Medulla oblongata (tissue), 1 donor: ENCODE measurements around the gene AUTS2.

Experiments
- DNase-seq: peaks from one replicate; pipeline ENCODE4 v3.0.0-alpha.2; 2015; ENCODE audit errors: extremely low spot score

The AUTS2 gene

DNA sequence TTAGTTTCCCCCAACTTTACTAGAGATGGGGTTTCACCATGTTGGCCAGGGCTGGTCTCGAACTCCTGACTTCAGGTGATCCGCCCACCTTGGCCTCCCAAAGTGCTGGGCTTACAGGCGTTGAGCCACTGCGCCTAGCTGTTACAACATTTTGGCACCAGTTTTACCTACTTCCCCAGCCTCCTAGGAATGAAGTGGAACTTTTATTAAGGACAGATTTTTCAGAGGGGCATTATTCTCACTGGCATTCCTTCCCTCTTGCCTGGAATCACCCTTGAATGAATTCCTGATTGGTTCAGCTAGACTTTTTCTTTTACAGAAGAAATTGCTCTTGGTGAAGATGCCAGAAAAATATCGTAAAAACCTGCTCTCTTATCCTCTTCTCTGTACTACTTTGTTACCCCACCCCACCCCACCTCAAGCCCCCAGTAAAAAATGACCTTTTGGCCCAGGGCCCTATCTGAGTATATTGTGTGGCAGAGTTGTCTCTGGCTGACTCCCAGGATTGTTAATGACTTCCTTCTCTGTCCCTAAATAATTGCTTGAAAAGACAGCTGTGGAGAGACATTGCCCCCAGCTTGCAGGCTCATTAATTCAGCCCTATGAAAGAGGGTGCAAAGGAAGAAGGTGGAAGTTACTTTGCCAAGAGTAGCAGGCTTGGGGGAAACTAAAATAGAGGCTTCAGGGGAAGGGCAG, 189.6 kb downstream of the AUTS2 start:
- DNase-seq: peak; percentile 27

DNA sequence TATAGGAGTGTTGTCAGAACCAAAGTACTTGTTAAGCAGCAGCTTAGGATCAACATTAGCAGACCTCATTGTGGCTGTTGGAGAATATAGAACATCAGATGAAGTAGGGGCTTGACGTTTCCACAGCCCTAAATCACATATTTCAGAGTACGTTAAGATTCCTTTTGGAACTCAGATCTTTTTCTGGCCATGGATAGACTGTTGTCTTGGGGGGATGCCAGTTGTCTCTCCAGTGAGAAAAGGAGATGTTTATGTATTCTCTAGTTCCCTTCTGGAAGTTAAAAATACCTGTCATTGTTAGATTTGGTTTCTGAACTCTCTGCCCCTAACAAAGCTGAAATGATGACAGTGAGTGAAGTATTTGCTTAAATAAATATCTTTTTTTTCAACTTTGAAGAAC, 191.3 kb downstream of the AUTS2 start:
- DNase-seq: no peak

DNA sequence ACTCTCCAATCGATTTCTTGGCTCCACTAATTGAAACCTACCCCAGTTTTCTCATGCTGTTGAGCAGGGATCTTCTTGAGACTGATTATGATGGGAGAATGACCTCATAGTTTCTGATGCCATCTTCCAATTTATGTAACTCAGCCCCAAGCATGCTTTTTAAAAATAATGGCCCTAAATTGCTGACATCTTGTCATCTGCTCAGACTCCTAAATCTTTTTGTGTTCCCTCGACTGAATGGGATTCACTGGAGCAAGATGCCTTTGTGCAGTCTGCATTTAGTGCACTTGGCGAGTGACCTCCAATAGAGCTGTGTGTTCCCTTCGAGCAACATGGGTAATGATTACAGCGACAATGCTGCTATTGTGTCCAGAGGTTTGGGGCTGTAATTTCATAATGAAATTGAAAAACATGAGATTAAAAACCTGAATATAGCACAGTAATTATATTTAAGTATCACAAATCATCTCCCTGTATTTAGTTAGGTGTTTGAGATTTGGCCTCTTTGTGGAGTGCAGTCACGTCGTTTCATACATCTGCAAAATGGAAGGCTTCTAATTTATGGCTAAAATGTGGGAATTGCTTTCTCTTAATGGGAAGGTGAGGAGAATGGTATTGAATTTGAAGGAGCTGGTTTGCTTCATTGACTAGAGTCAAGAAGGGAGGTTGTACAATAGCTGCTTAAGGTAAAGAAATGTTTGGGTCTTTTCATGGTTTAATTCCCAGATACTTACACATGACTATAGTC, 192.9 kb downstream of the AUTS2 start:
- peak; percentile 60 for DNase-seq

DNA sequence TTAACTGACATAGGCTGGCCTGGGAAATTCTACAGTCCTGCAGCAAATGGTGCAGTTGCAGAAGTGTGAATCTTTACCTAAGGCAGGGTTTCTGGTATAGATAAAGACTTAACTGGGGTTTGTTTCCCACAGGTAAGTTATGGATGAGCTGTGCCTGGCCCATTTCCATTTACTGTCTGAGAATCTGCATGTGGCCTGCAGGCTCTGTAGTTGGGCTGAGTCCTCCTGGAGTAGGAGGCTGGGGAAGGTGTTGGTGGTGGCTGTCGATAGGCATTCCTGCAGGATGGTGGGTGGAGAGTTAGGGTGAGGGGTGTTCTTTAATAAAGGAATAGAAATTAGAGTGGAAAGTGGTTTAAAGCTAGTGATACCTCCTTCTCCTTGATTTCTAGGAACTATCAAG, 193.5 kb downstream of the AUTS2 start:
- DNase-seq: no peak

DNA sequence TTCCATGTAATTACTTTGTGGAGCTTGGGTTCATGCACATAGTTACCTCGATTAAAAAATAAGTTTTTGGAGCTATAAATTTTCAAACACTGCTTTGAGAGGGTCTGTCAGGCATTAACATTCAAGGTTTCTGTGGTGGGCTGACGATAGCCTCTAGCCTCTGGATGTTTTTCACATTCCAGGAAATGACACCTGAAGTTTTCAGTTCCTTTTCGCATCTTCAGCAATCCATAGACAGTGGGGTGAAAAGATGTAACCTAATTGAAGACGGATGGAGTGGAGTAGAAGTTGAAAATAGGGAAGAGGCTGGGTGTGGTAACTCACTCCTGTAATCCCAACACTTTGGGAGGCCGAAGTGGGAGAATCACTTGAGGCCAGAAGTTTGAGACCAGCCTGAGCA, 197.7 kb downstream of the AUTS2 start:
- no peak for DNase-seq

DNA sequence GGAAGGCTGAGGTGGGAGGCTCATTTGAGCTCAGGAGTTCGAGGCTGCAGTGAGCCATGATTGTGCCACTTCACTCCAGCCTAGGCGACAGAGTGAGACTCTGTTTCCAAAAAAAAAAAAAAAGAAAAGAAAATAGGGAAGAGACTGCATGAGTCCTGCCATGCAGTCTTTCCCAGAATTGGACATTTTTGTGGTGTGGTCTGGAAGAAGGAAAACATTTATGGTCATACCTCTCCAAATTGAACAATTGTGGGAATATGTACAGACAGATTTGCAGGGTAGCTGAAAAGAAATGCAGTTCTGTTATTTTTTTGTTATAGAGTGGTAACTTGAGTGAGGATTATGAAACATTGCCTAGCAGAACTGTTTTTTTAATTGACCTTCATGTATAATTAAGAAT, 198.1 kb downstream of the AUTS2 start:
- no peak for DNase-seq

DNA sequence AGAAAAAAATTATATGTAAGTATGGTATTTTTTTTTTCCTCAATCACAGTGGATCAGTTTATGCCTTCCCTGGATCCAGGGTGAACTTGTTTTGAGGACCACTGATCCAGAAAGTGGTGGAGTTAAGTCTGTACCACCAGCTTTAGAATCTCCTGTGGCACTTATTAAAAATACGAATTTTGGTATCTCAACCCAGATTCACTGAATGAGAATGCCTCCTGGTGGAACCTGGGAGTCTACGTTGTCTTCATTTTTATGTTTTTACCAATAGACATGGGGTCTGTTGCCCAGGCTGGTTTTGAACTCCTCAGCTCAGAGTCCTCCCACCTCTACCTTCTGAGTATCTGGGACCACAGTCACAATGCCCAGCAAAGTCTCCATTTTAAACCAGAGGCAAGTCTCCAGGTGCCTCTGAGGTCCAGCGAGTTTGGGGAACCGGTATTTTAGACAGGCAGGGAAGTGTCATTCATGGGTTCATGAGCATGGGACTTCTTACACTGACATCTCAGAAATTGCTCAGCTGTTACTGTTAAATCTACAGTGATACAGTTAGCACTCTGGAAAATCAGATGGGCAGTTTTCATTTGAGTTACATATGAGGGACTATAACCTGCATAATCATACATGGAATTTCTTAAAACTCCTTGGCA, 200.9 kb downstream of the AUTS2 start:
- DNase-seq: no peak

DNA sequence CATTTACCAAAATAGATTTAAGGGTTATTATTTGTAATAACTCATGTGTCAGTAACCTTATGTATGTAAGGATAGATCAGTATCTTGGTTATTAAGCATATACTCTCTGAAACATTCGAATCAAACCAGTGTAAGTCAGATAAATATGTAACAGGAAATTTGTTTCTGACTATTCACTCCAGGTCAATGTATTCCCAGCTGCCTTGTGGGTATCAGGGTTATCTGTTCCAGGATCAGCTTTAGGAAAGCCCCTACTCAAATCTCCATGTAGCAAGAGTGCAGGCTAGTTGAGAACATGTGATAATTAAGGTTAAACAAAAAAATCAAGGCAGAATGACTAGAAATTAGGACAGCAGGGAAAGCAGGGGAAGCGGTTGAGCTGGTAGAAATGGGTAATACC, 201.7 kb downstream of the AUTS2 start:
- no peak for DNase-seq

DNA sequence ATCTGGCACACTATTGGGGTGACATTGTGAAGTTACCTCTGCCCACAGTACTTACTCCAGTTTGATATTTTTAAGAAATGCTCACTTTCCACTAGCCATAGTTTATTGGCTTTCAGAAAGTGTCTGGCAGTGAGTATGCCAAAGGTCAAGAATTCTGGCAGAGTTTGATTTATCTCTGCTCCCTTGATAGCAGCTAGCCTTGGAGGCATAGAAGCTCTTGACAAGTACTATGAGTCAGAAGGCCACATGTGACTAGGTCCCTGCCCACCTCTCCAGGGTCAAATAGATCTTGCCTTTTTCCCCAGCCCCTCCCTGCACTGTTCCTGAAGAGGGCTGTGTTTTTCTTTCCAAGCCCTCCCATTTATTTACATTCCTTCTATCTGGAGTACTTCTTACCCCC, 202.2 kb downstream of the AUTS2 start:
- no peak for DNase-seq

DNA sequence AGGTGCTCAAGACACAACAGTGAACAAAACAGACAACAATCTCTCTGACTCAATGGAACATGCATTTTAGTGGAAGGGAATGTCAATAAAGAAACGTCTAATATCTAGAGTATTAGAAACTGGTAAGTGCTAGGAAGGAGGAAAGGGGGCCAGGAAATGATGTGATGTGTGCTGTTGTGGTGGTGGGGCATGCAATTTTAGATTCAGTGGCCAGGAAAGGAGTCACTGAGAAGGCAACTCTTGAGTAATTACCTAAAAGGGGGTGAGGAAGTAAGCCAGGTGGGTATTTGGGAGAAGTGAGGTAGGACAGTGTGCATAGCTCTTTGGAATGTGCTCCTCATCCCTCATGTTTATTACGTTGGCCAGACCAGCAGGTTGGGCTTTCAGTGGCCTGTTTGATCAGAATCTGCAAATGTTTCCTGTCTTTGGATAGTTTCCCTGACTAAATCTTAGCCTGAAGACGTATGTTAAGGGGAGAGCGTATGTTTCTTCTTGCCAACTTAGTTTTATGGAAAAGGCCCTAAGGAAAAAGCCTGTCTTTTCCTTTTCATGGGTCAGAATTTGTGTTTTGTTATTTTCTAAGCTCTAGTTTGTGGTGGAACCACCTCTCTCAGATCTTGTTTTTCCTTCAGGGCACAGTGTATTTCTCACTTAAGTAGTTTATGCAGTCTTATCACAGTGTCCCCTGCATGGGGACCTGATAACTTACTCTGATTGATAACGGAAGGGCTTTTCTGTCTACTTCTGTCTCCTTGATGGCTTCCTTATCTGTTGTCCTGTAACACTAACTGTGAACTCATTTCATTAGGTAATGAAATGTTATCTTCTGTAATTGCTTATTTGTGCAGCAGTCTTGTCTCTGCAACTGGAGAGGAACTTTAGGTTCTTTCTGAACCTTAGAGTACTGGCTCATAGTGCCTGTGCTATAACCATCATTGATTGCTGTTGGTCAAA, 203.7 kb downstream of the AUTS2 start:
- DNase-seq: no peak

DNA sequence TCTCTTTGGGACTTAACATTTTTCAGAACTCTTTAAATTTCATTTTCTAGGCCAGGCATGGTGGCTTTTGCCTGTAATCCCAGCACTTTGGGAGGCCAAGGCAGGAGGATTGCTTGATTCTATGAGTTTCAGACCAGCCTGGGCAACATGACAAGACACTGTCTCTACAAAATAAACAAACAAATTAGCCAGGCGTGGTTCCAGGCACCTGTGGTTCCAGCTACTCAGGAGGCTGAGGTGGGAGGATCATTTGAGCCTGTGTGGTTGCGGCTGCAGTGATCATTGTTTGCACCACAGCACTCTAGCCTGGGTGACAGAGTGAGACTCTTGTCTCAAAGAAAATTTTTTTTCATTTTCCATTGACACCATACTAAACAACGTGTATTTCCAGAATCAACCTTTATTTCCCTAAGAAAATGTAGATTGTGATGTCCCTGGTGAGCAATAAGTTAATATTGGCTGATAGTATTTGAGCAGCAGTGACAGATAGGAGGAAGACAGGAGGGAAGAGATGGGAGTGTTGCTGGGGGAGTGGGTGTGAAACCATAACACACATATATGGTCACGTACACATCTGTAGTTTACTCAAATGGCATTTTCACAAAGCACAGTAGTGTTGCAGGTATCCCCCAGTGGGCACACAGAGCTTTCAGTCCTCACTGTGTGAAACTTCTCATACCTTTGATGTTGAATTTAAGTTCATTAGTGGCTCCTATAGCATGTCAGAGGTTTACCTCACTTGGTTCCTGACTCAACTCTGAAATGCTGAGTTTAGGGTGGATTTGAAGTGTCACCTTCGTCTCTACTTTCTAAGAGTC, 205.6 kb downstream of the AUTS2 start:
- no peak for DNase-seq

DNA sequence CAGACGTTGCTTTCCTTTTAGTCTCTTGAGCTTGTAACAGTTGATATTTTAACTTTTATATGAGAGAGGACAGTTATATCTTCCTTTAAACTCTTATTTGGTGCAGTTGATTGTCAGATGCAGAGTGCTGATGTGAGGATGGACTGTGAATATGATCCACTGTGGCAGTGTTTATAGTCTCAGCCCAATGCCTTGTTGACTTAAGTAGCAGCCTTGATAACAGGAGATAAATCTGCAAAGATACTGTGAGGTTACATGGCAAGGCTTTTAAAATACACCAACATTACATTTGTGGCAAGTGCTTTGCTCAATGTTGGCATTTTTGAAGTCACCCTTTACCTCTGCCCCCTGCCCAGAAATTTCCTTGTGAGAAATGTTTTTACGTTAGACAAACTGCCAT, 206.7 kb downstream of the AUTS2 start:
- DNase-seq: no peak

DNA sequence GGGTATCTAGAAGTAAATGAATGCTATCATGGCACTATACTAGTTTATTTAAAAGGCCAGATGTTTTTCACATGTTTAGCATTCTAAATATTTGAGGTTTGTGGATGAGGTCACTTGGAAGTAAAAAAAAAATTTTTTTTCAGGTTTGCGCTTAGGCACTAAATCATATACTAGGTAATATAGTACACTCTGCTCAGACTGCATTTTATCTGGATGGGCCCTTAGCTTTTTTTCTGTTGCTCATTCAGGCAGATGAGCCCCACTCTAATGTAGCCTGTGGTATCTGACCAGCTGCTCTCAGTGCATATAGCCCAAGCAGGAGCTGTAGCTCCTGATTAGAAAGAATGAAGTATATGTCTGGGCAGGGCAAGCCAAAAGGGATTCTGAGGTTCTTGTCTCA, 210.1 kb downstream of the AUTS2 start:
- DNase-seq: no peak

DNA sequence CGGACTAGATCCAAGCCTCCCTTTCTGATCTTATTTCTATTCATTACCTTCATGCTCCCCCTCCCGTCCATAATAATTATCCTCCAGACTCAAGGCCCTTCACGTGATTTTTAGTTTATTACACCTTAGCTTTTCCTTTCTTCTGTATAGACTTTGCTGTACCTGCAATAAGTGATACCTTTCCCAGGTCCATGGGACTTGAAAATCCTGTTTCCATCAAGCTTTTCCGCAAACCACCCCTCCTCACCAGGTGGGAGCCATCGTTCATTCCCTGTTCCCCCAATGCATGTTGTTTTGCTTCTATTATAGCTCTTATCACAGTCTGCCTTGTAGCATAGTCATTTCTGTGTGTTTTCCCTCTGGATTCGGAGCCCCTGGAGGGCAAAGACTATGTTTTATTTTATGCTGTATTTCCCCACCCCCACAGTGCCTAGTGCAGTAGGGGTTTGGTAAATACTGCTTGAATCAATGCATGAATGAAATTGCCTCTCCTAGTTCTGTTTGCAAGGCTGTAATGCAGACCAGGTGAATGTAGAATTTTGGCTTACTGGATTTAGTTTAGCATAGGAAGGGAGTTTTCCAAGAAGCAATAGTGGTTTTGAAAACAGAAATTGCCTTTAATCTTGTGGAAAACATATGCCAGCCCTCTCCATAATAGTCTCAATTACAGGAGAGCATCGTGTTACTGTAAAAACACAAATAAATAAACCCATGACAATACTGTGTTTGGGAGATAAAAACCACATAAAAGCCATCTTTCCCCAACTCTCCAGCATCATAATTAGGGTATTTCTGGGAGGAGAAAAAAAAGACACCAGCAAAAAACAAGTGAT, 213.4 kb downstream of the AUTS2 start:
- DNase-seq: no peak

DNA sequence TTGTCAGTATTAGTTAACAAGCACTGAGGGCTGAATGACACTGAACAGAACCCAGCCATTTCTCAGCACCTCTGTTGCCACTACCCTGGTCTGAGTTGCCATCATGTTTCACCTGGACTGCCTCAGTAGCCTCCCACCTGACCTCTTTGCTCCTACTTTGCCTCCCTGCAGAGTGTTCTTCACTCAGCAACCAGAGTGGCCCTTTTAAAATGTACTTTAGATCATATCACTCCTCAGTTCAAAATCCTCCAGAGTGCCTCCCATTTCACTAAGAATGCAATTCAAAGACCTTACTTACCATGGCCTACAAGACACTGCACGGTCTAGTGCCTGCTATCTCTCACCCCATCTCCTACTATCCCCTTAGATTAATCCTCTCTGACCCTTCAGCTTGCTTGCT, 214.5 kb downstream of the AUTS2 start:
- no peak for DNase-seq

DNA sequence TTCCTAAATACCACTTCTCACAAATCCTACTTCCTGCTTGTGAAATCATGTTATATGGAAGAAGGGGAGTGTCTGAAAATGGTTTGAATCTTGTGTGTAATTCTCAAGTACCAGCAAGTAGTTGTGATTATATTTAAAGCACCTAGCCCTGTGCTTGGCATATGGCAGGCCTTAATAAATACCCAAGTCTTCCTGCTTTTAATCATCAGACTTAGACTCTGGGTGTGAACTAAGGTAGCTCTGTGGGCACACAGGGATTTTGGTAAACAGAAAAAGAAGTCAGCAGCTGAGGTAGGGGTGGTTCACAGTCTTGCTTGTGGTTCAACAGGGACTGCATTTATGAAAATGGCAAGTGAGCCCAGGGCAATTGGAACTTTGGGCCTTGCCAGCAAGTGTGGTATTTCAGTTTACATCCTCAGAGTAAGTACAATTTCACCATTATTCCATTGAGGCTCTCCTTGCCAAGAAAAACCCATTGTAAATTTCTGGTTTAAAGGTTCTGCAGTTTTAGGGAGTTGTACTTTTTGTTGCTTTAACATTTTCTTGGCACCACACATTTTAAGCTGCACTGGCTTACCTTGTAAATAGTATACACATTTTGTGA, 215.5 kb downstream of the AUTS2 start:
- no peak for DNase-seq

DNA sequence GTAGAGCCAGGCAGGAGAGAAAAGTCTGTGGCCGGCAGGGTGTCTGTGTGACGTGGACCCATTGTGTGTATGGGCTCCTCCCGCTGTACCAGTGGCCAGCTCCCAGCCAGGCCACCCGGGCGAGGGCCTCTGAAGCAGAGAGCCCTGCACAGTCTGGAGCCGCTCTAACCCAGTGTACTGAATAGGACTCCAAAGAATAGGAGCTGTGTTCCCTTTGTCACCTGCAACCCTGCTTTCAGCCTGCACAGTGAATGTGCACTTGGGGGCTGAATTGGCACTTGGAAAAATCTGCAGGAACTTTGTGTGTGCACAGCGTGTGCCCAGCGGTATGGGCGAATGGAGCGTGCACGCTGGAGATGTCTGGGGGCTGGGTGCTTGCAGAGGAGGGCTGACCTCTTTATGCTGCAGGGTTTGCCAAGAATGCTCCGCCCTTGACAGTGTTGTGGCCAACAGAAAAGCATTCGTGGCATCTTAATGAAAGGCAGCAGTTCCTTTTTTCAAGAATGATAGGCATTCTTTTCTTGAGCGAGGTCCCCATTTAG, 216.2 kb downstream of the AUTS2 start:
- peak; percentile 90 for DNase-seq

DNA sequence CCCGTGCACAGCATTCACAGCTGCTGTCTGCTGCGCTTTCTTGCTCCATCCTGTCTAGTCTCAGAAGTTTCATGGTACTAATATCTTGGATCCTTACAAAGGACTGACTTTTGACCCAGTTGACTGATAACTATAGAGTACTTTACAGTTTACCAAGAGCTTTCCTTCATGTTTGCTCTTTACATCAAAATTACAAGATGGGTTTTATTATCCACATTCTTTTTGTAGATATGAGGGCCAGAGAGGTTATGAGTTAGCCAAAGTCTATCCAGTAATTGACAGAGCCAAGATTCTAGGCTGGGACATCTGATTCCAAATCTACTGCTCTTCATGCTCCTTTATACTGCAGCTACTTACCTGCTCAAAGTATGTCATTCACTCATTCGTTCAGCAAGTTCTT, 218.2 kb downstream of the AUTS2 start:
- no peak for DNase-seq

DNA sequence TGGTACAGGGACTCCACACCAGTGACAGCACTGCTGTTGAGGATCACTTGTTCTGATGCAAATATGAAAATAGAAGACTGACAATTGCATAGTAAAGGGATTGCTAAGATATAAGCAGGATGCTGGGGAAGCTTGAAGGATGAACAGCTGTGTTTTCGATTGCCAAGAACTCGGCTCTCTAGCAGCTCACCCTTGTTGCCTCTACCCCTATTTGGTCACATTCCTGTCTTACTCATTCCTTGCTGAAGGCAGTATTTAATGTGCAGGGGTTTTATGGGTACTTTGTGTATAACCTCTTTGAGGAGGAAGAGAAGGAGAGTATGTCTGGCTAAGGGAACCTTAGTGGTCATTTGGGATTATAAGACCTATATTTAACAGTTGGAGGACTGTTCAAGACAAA, 218.8 kb downstream of the AUTS2 start:
- DNase-seq: no peak
